GM18858 (cell line): ENCODE measurements around the gene THAP8.

Experiments used
- ATAC-seq: cut with Tn5 transposase; IDR thresholded peaks from one replicate; pipeline ENCODE4 v1.9.1; 2021; ENCODE audit not compliant: unreplicated experiment

Gene THAP8

DNA sequence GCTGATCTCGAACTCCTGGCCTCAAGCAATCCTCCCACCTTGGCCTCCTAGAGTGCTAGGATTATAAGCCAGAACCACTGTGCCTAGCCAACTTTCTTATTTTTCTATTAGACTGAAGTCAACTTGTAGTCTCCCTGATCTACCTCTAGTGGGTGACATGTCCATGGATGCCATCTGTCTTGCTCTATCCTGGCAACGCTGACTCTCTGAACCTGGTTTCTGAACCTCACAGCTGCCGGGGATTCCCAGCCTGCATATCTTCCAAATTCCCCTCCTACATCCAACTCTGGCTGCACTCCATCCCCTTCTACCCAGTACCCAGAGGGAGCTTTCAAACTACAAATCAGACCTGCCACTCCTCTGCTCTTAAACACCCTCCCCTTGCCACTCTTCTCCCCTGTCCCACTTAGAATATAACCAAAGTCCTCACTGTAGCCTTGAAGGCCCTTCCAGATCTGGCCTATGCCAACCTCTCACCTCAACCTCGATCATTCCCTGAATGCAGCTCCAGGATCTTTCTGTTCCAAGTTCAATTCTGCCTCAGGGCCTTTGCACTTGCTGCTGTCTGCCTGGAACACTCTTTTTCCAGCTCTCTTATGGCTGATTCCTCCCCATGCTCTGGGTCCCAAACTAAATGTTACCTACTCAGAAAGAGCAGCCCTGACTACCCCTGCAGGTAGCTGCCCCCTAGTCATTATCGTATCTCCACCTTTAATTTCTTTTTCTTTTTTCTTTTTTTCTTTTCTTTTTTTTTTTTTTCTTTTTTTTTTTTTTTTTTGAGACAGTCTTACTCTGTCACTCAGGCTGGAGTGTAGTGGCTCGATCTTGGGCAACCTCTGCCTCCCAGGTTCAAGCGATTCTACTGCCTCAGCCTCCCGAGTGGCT, 23.6 kb downstream of the THAP8 start:
- no peak for ATAC-seq

DNA sequence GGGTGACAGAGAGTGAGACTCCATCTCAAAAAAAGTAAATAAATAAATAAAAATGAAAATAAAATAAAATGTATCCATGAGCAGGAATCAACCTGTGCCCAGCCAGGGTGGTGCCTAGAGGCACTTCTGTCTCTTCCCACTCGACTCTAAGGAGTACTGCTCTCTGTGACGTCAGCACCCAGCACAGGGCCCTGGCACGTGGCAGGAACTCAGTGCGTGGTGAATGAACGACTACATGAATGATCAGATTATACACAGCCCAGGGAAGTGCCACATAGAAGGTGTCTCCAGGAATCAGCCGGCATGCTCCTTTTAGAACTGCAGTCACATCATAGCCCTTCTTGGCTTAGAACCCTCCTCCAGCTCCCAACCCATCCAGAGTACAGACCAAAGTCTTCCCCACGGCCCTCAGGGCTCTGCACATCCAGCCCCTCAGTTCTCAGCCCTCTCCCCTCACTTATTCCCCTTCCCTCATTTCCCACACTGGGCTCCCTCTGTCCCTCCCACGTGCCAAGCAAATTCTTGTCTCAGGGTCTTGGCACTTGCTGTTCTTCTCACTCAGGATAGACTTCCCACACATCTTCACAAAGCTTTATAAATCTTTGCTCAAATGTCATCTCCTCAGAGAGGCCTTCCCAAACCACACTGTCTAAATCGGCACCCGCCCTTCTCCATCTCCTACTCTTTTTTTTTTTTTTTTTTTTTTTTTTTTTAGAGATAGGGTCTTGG, 25.6 kb downstream of the THAP8 start:
- ATAC-seq = no peak

DNA sequence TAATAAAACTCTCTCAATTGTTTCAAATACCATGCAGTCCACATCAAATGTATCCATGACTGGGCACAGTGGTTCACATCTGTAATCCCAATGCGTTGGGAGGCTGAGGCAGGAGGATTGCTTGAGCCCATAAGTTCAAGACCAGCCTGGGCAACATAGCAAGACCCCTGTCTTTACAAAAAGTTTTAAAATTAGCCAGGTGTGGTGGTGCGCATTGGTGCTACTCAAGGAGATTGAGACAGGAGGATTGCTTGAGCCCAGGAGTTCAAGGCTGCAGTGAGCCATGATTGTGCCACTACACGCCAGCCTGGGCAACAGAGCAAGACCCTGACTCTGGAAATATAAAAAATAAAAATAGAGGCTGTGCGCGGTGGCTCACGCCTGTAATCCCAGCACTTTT, 26.4 kb downstream of the THAP8 start:
- ATAC-seq = no peak

DNA sequence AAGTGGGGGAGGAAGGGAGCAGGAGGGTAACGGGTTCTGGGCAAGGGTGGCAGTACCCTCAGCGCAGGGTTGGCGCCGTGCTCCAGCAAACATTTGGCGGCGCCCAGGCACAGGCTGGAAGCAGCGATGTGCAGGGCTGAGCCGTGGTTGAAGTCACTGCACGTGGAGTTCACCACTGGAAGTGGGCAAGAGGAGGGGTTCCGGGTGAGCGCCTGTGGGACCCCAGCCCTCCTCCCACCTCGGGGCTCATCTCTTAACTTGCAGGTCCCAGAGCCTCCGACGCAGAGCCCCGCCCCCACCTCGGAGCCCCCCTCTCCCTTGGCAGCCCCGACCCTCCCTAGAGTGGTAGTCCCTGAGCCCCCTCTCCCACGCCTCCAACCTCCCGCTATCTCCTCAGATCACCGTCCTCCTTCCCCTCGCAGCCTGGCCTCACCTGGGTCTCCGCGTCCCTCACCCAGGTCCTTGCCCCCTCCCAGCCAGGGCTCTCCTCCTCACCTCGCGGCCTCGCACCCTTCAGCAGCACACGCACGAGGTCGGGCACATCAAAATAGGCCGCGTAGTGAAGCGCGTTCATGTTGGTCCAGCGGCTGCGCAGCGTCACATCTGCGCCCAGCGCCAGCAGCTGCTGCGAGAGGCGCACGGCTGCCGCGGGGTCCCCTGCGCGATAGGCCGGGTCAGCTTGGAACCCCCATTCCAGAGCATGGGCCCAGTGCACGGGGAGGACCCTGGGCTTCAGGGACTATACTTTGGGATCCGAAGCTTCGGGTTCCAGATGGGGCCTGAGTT, 27.8 kb downstream of the THAP8 start:
- no peak for ATAC-seq

DNA sequence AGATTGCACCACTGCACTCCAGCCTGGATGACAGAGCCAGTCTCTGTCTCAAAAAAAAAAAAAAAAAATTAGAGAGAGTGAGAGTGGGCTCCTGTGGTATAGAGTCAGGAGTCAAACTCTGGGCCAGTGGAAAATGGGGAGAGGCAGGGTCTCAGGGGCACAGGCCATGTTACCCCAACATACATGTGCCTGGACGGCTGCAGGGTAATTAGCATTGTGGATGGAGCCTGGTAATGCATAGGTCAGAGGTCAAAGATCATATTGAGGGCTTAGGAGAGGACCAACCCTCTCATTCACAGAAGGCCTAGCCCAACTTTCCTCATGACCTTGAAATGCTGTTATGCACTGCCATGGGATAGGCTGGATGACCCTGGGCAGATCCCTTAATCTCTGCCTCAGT, 28.5 kb downstream of the THAP8 start:
- no peak for ATAC-seq

DNA sequence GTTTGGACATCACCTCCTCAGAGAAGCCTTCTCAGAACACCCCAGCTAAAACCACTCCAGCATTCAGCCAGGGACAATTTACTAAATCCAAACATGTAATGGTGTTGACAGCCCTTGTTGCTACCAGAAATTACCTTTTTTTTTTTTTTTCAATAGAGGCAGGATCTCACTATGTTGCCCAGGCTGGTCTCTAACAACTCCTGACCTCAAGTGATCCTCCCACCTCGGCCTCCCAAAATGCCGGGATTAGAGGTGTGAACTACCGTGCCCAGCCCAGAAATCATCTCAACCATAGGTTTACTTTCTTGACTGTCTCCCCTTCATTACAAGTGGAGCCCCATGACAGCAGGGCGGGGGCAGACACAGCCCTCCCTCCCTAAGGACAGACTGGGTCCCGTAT, 30.7 kb downstream of the THAP8 start:
- ATAC-seq = no peak

DNA sequence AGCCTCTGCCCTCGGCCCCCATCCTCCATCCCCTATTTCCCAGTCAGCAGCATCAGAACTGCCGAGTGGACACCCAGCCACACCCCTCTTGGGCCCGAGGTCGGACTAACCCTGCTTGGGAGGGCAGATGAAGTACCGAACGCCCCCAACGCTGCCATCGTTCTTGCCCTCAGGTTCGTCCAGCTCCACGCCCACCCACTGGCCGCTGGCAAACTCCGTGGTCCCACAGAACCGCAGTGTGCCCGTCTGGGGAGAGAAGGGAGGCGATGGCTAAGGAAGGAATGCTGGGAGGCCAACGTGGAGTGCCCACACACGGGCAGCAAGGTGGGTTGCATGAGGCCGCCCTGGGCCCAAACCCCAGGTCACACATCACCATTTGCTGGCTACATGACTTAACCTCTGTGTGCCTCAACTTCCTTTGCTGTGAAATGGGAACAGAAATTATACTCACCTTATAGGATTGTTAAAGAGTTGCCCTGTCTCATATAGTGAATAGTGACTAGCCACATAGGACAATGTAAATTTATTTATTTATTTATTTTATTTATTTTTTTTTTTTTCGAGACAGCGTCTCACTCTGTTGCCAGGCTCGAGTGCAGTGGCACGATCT, 34.9 kb downstream of the THAP8 start:
- no peak for ATAC-seq

DNA sequence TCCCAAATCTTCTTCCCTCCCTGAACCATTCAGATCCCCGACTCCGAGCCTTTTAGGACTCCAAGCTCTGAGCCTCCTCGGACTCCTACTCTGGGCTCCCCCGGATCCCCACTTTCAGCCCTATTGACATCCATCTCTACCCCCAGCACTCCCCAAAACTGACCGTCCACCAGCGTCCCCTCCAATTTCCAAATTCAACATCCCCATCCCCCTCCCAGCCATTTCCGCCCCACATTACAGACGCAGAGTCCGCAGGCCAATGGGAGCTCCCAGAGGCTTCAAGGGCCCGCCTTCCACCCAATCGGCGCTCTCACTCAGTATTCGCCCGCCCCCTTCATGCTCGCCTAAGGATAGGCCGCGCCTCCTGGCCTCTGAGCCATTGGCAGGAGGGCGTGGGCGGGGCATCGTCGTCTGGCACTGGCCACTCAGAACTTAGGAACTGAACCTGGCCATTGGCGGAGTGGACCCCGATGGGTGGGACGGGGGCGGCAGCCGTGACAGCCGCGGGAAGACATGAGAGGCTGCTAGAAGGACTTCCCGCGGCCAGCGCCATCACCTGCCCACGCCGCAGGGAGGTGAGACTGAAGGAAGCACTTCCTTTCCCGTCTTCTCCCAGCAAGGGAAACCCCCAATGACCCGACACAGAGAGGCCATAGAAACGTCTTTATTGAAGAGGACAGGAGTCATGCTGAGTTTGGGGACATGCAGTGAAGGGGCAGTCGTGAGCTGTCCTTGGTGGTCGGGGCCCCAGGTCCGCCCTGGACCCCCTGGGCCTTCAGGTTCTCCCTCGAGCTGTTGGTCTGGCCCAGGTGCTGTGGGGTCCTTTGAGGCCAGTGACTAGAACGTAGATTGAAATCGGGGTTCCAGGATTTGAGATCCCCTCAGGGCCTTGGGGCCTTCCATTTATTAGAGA, 39.8 kb downstream of the THAP8 start, which contains the start of gene ALKBH6:
Gene ALKBH6 (minus strand): TSS at position 202 of the 913 bp plus-strand sequence. CDS start 816 bp downstream, outside the sequence.
- peak; percentile 87 for ATAC-seq

DNA sequence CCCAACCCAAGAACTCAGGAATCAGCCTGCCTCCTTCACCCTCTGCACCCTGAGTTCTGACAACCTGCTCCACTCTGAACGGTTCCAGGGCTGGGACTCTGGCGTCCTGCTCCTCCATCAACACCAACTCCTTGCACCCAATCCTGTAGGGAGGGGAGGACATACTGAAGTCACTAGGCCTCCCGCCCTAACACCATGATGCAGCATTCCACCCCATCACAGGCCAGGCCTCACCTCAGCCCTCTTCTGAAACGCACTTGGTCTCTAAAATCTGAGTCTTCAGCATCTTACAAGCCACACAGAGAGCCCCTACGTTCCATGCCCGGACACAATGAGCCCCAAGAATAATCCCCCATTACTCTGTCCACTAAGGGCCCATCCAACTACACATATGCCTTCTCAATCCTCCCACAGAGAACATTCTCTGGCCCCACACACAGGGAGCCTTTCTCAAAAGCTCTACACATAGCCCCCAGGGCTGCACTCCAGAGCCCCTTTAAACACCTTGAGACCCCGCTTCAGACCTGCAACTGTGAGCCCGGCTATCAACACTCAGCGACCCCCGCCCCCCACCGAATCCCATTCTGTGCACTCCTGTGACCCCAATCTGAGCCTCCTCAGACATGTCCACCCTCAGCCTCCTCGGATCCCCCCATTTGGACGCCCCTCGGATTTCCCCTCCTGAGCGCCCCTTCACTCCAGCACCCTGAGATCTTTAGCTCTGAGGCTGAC, 40.6 kb downstream of the THAP8 start:
- ATAC-seq = no peak

DNA sequence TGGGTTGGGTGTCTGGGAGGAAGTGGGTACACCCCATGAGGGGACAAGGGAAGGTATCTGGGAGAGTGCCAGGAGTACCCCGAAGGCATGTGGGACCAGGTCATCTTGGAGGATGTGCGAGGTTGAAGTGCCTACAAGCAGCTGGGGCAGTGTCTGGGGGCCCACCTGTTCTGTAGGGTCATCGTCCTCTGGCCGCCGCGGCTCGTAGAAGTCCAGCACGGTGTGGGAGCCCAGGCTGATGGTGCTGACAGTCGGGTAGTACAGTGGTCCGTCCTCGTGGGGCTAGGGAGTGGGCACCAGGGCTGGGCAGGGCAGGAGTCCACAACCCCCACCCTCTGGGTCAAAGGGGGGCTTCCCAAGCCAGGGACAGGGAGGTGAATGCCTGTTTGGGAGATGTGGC, 43.7 kb downstream of the THAP8 start:
- no peak for ATAC-seq

DNA sequence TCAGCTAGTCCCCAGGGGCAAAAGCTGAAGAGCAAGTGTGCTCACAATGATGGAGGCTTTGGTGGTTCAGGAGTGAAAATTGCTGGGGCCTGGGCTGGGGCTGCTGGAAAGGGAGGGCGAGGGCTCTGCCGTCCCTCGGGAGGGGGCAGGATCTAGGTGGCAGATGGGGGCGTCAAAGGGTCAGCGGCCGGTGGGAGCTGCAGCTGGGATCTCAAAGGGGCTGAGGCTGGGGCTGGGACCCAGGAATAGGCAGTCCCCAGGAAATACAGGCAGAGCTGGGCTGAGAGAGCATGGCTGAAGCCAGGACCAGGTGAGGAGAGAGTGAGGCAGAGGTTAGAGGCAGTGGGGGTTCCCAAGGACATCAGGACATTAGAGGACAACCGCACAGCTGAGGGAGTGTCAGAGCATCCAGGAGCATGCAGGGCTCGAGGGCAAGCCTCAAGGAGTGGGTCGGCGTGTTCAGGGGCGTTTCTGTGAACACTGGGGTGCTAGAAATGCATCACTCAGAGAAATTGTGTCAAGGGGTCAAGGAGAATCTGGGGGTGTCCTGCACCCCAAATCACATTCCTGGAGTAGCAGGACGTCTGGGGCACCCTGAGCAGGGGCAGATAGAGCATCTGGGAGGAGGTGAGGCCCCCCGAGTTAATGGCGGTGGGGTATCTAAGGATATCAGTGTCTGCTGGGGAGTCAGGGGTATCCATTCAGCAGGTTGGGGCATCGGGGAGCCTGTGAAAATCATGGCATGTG, 44.3 kb downstream of the THAP8 start:
- ATAC-seq = no peak

DNA sequence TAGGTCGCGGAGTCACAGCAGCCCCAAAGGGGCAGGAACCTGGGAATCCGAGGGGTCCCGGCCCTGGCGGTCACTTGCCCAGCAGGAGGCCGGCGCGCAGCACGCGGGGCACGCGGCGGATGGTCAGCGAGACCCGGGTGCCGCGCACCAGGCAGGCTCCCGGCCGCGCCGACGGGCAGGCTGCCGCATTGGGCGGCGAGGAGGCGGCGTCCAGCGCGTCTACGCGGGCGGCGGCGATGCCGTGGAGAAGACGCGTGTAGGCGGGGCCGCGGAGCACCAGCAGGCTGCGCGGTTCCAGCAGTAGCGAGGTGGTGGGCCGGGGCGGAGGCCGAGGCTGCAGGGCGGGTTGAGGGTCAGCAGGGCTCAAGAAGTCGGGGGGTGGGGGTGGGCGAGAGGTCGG, 44.9 kb downstream of the THAP8 start:
- ATAC-seq = no peak

DNA sequence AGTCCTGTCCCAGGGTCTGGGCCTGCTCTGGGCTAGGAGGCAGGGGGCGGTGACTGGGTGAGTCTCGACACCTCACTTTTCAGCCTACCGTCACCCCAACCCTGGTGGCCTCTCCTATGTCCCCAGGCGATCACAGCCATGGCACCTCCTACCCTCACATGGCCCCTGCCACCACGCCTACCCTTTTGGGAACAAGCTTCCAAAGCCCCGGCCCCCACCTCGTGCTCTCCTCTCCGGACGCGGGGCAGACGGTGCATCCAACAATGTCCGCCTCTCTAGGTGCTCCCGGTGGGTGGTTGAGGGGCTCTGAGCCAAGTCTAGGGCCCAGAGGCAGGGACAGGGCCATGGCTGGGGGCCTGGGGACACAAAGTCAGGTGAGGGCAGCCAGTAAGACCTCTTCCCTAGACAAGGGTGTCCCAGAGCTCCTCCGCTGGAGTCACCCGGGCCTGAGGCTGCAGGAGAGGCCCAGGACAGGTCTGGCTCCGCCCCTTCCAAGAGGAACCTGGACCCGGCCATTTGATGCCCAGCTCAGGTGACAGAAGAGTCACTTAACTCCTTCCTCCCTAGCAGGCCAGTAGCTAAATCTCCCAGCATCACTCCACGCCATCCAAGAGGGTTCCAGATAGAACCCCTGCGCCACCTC, 45.6 kb downstream of the THAP8 start, which contains the start of gene SYNE4:
Gene SYNE4 (minus strand): TSS at position 478 of the 643 bp plus-strand sequence. CDS start 132 bp downstream, at position 346.
- ATAC-seq = no peak

DNA sequence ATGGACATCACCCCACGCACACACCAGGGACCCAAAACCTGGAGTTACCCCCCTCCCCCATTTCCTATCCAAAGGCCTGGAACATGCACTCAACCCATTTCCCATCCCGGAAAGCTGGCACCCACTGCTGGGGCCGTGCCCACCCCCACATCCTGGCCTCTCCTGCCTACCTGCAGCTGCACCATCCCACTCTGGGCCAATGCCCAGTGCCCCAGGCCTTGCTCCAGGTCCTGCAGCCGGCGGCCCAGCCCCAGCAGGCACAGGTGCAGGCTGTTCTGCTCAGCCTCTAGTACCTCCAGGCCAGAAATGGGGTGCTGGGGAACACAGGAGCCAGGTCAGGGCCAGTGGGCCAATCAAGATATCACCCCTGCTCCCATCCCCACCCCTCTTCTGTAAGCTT, 47.1 kb downstream of the THAP8 start:
- ATAC-seq = no peak

DNA sequence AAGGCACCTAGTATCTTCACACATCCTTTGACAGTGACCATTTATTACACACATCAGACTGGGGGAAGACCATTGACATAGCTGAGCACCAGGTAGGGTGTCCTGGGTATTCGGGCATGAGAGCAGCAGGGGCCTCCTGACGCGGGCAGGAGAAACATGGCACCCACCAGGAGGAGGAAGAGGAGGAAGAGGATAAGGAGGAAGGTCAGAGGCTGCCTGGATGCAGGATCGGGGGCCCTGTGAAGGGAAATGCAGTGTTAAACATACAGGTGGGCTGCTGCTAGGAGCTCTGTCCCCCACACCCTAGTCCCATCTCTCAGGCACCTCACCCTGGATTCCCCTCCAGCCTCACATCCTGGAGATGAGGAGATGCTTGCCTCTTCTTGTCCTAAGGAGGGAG, 50.8 kb downstream of the THAP8 start:
- ATAC-seq = no peak

DNA sequence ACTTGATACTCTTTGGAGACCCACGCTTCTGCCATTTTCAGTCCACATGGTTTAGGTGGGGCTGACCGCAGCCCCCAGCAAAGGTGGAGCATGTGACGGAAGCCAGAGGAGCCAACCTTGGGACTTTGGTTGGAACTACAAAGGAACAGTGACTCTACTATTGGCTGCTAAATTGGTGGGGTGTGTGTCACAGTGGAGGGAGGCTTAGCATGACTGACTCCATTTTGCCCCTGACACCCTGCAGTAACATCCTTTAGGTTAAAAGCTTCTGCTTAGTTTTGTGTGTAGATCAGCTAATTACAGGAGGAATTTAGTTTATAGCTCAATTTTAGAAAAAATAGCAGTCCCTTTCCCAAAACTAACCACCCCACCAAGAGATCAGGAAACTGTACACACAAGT, 52.5 kb downstream of the THAP8 start:
- no peak for ATAC-seq

DNA sequence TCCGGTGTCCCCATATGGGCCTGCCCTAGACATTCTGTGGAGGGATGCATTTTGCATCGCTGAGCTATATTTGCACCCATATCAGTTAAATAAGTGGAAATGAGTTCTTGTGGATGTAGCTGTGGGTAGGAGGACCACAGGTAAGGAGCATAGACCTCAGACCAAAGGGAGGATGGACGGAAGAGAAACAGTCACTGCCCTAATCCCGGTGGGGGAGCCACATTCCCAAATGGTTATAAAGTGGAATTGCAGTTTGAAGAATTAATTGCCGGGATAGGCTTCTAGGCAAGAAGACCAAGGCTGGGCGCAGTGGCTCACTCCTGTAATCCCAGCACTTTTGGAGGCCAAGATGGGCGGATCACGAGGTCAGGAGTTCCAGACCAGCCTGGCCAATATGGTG, 57.3 kb downstream of the THAP8 start:
- ATAC-seq = no peak
